MM.1S (cell line): ENCODE measurements around the gene LDLRAD4.

ENCODE experiments used
- DNase-seq: peaks from one replicate; pipeline ENCODE4 v3.0.0-alpha.2; 2015
- H2AFZ ChIP-seq: fragments of 300-600 bp; sonication (generic); 2 replicates; pipeline ENCODE4 v1.6.0; 2016; ENCODE audit warnings: antibody characterized with exemption, low read length
- H3F3A ChIP-seq: fragments of 300-600 bp; sonication (generic); 2 replicates; pipeline ENCODE4 v1.6.1; 2016; ENCODE audit warnings: mild to moderate bottlenecking, antibody characterized with exemption, low read length, moderate library complexity, mixed read lengths; ENCODE audit not compliant: insufficient read depth
- H3K27ac ChIP-seq: fragments of 300-600 bp; sonication (generic); 2 replicates; pipeline ENCODE4 v1.5.1; 2016; ENCODE audit warnings: mild to moderate bottlenecking, low read length
- H3K27me3 ChIP-seq: fragments of 300-600 bp; sonication (generic); replicated peaks from 2 replicates; pipeline ENCODE4 v1.6.0; 2016; ENCODE audit warnings: low read length; ENCODE audit not compliant: insufficient read depth
- H3K36me3 ChIP-seq: fragments of 300-600 bp; sonication (generic); replicated peaks from 2 replicates; pipeline ENCODE4 v1.6.1; 2016; ENCODE audit warnings: mild to moderate bottlenecking, low read length, mixed read lengths; ENCODE audit not compliant: insufficient read depth
- H3K4me1 ChIP-seq: fragments of 300-600 bp; sonication (generic); 2 replicates; pipeline ENCODE4 v1.6.1; 2016; ENCODE audit warnings: low read length, mixed read lengths
- H3K4me2 ChIP-seq: fragments of 300-600 bp; sonication (generic); 2 replicates; pipeline ENCODE4 v1.6.0; 2016; ENCODE audit warnings: low read depth, low read length
- H3K4me3 ChIP-seq: fragments of 300-600 bp; sonication (generic); 2 replicates; pipeline ENCODE4 v1.5.1; 2016; ENCODE audit warnings: low read length, mixed read lengths
- H3K79me2 ChIP-seq: fragments of 300-600 bp; sonication (generic); 2 replicates; pipeline ENCODE4 v1.6.1; 2016; ENCODE audit warnings: mixed run types, low read length, mixed read lengths
- H3K9ac ChIP-seq: fragments of 300-600 bp; sonication (generic); 2 replicates; pipeline ENCODE4 v1.6.1; 2016; ENCODE audit warnings: low read length, mixed read lengths
- H3K9me2 ChIP-seq: fragments of 300-600 bp; sonication (generic); replicated peaks from 2 replicates; pipeline ENCODE4 v1.6.1; 2016; ENCODE audit warnings: mild to moderate bottlenecking, low read length, mixed read lengths; ENCODE audit not compliant: insufficient read depth
- H3K9me3 ChIP-seq: fragments of 300-600 bp; sonication (generic); replicated peaks from 2 replicates; pipeline ENCODE4 v1.6.1; 2016; ENCODE audit warnings: mild to moderate bottlenecking, low read length, mixed read lengths; ENCODE audit not compliant: insufficient read depth
- H4K20me1 ChIP-seq: fragments of 300-600 bp; sonication (generic); 2 replicates; pipeline ENCODE4 v1.6.1; 2016; ENCODE audit warnings: mild to moderate bottlenecking, low read length, moderate library complexity, mixed read lengths; ENCODE audit not compliant: insufficient read depth
- EZH2 ChIP-seq: fragments of 300-600 bp; sonication (generic); optimal IDR thresholded peaks from 2 replicates; pipeline ENCODE3; 2017; ENCODE audit warnings: low read depth, mild to moderate bottlenecking, antibody characterized with exemption, low read length, mixed read lengths
- EZH2phosphoT487 ChIP-seq: fragments of 300-600 bp; sonication (generic); IDR thresholded peaks from 2 replicates; pipeline ENCODE4 v1.6.1; 2018; ENCODE audit warnings: antibody characterized with exemption, low read length
- TF ChIP-seq, protein P1 (sequence below): fragments of 300-600 bp; sonication (generic); IDR thresholded peaks from 2 replicates; pipeline ENCODE4 v1.5.1; 2016; ENCODE audit warnings: antibody characterized with exemption, low read length, mixed read lengths

The LDLRAD4 gene

GRCh38 chr18:13185675-13186198, 32.8 kb upstream of the LDLRAD4 start:
- Histone ChIP-seq H3K79me2 (no peaks in the 10 kb centered on the region), H2AFZ (no peak overlapping the region), H3K27me3 (no peaks in the 10 kb centered on the region), H3K36me3 (no peaks in the 10 kb centered on the region), H3K4me1 (no peaks in the 10 kb centered on the region), H3K9ac (no peak overlapping the region), H3K4me3 (no peak overlapping the region), H3K9me3 (no peaks in the 10 kb centered on the region), H3K9me2 (no peaks in the 10 kb centered on the region), H3K4me2 (no peak overlapping the region), H4K20me1 (no peaks in the 10 kb centered on the region), H3F3A (no peaks in the 10 kb centered on the region), H3K27ac (no peak overlapping the region)
- no peak for DNase-seq
- TF ChIP-seq, protein P1, sequence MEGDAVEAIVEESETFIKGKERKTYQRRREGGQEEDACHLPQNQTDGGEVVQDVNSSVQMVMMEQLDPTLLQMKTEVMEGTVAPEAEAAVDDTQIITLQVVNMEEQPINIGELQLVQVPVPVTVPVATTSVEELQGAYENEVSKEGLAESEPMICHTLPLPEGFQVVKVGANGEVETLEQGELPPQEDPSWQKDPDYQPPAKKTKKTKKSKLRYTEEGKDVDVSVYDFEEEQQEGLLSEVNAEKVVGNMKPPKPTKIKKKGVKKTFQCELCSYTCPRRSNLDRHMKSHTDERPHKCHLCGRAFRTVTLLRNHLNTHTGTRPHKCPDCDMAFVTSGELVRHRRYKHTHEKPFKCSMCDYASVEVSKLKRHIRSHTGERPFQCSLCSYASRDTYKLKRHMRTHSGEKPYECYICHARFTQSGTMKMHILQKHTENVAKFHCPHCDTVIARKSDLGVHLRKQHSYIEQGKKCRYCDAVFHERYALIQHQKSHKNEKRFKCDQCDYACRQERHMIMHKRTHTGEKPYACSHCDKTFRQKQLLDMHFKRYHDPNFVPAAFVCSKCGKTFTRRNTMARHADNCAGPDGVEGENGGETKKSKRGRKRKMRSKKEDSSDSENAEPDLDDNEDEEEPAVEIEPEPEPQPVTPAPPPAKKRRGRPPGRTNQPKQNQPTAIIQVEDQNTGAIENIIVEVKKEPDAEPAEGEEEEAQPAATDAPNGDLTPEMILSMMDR, result no peak
- TF ChIP-seq EZH2, result no peak
- TF ChIP-seq EZH2phosphoT487, result no peak

GRCh38 chr18:13186687-13187086, 31.9 kb upstream of the LDLRAD4 start:
- Histone ChIP-seq H4K20me1 (no peaks in the 10 kb centered on the region), H3K27ac (no peak overlapping the region), H3K9me3 (no peaks in the 10 kb centered on the region), H3K9me2 (no peaks in the 10 kb centered on the region), H3K4me1 (no peaks in the 10 kb centered on the region), H3F3A (no peaks in the 10 kb centered on the region), H3K9ac (no peak overlapping the region), H2AFZ (no peak overlapping the region), H3K4me2 (no peak overlapping the region), H3K4me3 (no peak overlapping the region), H3K79me2 (no peaks in the 10 kb centered on the region), H3K27me3 (no peaks in the 10 kb centered on the region), H3K36me3 (no peaks in the 10 kb centered on the region)
- DNase-seq, result no peak
- TF ChIP-seq EZH2phosphoT487 (no peak), EZH2 (no peak)
- TF ChIP-seq, protein P1, result no peak

DNA sequence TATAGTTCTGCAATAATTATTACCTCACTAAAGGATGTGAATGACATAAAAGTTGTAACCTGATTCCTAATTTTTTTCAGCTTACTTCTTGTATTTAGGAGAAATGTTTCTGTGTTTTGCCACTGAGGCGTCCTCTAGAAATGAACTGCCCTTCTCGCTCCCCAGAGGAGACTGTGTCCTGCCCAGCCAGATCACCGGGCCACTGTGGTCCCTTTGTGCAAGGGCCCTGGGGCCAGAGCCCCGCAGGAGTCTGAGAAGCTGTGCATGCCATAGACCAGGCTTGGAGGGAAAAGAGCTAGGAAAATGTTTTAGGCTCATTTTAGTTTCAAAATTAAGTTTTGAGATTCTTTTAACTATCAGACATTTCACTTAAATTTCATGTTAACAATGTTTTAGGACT, 31.1 kb upstream of the LDLRAD4 start:
- H3K79me2 ChIP-seq, result no peaks in the 10 kb centered on the region
- no peaks in the 10 kb centered on the region for H3K9me2 ChIP-seq
- H3F3A ChIP-seq, result no peaks in the 10 kb centered on the region
- no peak overlapping the region for H3K27ac ChIP-seq
- TF ChIP-seq EZH2 (no peak), EZH2phosphoT487 (no peak)
- TF ChIP-seq, protein P1, result no peak
- H3K9me3 ChIP-seq, result no peaks in the 10 kb centered on the region
- no peak overlapping the region for H3K4me3 ChIP-seq
- no peaks in the 10 kb centered on the region for H3K36me3 ChIP-seq
- H3K4me1 ChIP-seq, result no peaks in the 10 kb centered on the region
- H2AFZ ChIP-seq, result no peak overlapping the region
- no peak overlapping the region for H3K4me2 ChIP-seq
- H3K27me3 ChIP-seq, result no peaks in the 10 kb centered on the region
- H4K20me1 ChIP-seq, result no peaks in the 10 kb centered on the region
- H3K9ac ChIP-seq, result no peak overlapping the region
- DNase-seq, result no peak
